Ovary (tissue), 9 donors: Measurements from ENCODE around the gene MT1X. TPM values are rescaled to one million over a fixed set of nuclear protein-coding genes. Genes with fewer than 3 reads are reported as not detected.

Experiments used
- DNase-seq, 5 donors: peaks; one replicate each; pipeline ENCODE4 v3.0.0-alpha.2; 2019 to 2020
- H3K27ac ChIP-seq, 2 donors: fragments of 200-600 bp; one replicate each; pipeline versions ENCODE4 v1.5.1 to v1.8.0; 2019 to 2022
- H3K27me3 ChIP-seq: fragments of 200-600 bp; one replicate; pipeline ENCODE4 v1.8.0; 2022
- H3K36me3 ChIP-seq: fragments of 200-600 bp; sonication (generic); one replicate; pipeline ENCODE4 v1.5.1; 2019
- H3K4me1 ChIP-seq: one replicate; pipeline ENCODE4 v1.8.1; 2013; ENCODE audit warnings: mild to moderate bottlenecking, moderate library complexity; ENCODE audit not compliant: insufficient read depth
- H3K4me3 ChIP-seq: fragments of 200-600 bp; sonication (generic); one replicate; pipeline ENCODE4 v1.5.1; 2017
- H3K9me3 ChIP-seq, 2 donors: fragments of 200-600 bp in 1 of 2; sonication (generic) in 1 of 2; one replicate each; pipeline versions ENCODE4 v1.5.1 to v1.8.1; 2013 to 2019; ENCODE audit warnings: mild to moderate bottlenecking in 1 of 2, moderate library complexity in 1 of 2
- EP300 ChIP-seq: sonication (generic); formaldehyde crosslinking; IDR thresholded peaks from one replicate; pipeline ENCODE4 v1.6.1; 2017; ENCODE audit warnings: antibody characterized with exemption
- POLR2A ChIP-seq: fragments of 450-650 bp; IDR thresholded peaks from one replicate; pipeline ENCODE4 v1.6.1; 2017; ENCODE audit warnings: antibody characterized with exemption, mild to moderate bottlenecking, moderate library complexity
- WGBS, 3 donors: extraction: QIAGEN DNeasy Blood & Tissue Kit in 1 of 3; methylation state at CpG; one replicate each; pipeline versions ENCODE4 v1.1.5 to v1.1.7; 2013 to 2017; 5-methylcytosine and 5-hydroxymethylcytosine counted together
- intact Hi-C, 4 donors: fragments of 100-400 bp; cut with DNase I; formaldehyde crosslinking; loops; one replicate each; pipeline versions ENCODE4 v1.11.0 to v1.15.1; 2022 to 2023
- polyA plus RNA-seq, 2 donors: library from polyadenylated mRNA; stranded (reverse); fragments of 200-250 nt in 1 of 2; fragments of 350-450 nt in 1 of 2; fragmentation: Illumina TruSeq in 1 of 2; extraction: RNeasy Lipid Tissue Mini Kit (QIAGEN cat#74804) in 1 of 2; gene quantifications; one replicate each; pipeline ENCODE4 v1.2.3, GENCODE V29; 2013 to 2014
- total RNA-seq, 7 donors: library from RNA; depleted of rRNA in 2 of 7; stranded (reverse); fragments of >200 nt in 2 of 7; fragmentation: NEBNext Ultra II Directional in 3 of 7; extraction: Animal tissue kit (Norgen Biotek cat#: 25700) in 3 of 7; gene quantifications; one replicate each; pipeline versions ENCODE4 v1.1.0 to v1.2.4, GENCODE V29; 2016 to 2023
- TF ChIP-seq, protein P1 (sequence below), 3 donors: fragments of 450-650 bp in 2 of 3; fragments of 200-600 bp in 1 of 3; IDR thresholded peaks; one replicate each; pipeline versions ENCODE4 v1.5.1 to v1.8.0; 2016 to 2022; ENCODE audit warnings: antibody characterized with exemption in 3 of 3, mild to moderate bottlenecking in 1 of 3
- donor health status: DM: no; HTN: no; CAD: no; lungs with moderate emphysema.
- donor health status: DM: no; HTN: no; CAD: no.
- donor health status: Bipolar disorder and iron deficiency.
- donor health status: DM: yes; HTN: yes; CAD: no.
- donor health status: DM: no; HTN: no; CAD: no.
- donor health status: DM: yes; HTN: yes; CAD: no.

The MT1X gene
- total and polyA plus RNA-seq, 9 donors, result 10.0 to 1,106 (median 141) TPM

DNA sequence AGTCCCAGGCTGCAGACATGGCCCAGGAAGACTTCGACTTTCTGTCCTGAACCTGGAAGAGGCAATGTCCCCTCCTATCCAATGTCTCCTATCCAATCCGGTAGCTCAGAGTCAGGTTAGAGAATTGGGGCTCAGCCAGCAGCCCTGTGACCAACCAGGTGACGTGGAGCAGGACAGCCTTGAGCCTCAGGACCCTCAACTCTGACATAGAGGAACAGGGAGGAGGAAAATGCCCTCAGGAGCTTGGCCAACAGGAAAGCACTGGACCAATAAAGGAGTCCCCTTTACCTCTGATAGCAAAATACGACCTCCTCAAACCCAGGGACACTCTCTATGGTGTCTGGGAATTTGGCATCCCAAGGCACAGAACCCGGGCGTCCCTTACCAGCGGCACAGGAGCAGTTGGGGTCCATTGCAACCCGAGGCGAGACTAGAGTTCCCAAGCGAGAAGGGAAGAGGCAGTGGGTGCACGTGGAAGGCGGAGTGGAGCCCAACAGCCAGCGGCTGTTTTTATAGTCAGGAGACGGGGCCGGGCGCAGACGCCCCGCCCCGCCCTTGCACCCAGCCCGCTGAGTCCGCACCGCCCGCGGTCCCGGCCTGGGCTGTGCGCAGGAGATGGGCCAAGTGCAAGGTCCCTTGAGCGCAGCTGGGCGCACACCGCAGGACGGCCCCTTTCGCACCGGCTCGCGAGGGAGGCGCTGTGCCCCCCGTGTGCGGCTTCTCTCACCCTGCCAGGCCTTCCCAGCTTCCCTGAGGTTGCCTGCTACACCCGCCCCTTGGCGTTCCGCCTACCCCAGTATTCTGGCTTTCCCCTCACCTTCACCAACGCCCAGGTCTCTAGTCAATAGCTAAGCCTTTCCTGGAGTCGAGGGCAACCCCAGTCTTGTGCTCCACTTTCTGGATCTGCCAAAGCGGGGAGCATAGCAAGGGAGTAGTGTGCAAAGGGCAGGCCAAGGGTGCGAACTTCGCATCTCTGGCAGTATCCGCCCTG is 14.4 kb upstream of the MT1X start, which contains the start of gene MT1G:
Gene MT1G (minus strand): TSS at position 485 of the 991 bp plus-strand sequence. CDS start 72 bp downstream, at position 413.
- TF ChIP-seq, protein P1, sequence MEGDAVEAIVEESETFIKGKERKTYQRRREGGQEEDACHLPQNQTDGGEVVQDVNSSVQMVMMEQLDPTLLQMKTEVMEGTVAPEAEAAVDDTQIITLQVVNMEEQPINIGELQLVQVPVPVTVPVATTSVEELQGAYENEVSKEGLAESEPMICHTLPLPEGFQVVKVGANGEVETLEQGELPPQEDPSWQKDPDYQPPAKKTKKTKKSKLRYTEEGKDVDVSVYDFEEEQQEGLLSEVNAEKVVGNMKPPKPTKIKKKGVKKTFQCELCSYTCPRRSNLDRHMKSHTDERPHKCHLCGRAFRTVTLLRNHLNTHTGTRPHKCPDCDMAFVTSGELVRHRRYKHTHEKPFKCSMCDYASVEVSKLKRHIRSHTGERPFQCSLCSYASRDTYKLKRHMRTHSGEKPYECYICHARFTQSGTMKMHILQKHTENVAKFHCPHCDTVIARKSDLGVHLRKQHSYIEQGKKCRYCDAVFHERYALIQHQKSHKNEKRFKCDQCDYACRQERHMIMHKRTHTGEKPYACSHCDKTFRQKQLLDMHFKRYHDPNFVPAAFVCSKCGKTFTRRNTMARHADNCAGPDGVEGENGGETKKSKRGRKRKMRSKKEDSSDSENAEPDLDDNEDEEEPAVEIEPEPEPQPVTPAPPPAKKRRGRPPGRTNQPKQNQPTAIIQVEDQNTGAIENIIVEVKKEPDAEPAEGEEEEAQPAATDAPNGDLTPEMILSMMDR (IDR thresholded peaks at IDR 0.05), result no peak
- intact Hi-C loops, result no loop called here
- Histone ChIP-seq H3K36me3 (no peaks in the 10 kb centered on the region), H3K27ac (no peak within 1 kb of the TSS), H3K27me3 (no peaks in the 10 kb centered on the region), H3K4me3 (no peak within 1 kb of the TSS), H3K4me1 (no peaks in the 10 kb centered on the region), H3K9me3 (no peaks in the 10 kb centered on the region)
- peak in 1 of 5 donors; percentile 64 for DNase-seq
- 8 to 10% (median 10%) methylated on average over 44 to 46 of the region's 46 CpGs for WGBS, 3 donors

DNA sequence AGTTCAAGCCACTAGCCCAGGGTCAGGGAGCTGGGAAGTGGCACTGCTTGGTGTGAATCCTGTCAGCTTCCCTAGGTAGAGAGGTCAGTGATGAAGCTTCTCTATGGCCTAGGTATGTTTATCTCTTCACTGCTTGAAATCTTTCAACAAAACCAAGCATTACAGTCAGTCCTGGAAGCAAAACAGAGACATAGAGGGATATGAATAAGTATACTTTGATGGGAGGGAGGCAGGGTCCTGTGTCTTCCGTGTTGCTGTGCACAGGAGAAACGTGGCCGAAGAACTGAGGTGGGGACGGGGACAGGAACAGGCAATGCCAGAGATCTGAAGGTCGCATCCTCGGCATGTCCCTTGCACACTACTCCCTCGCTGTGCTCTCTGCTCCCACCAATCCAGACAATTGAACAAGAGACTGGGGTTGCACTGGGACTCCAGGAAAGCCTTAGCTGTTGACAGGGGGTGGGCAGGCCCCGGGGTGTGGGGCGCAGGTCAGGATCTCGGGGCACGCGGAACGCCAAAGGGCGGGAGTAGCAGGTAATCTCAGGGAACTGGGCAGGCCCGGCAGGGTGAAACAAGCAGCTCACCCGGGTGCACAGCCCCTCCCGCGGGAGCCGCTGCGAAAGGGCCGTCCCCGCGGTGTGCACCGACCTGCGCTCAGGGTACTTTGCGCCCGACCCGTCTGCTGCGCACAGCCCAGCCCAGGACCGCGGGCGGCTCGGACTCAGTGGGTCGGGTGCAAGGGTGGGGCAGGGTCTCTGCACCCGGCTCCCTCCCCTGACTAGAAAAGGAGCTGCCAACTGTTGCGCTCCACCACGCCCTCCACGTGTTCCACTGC is 13.0 kb upstream of the MT1X start, which contains the start of gene MT1H:
Gene MT1H (plus strand): TSS at position 810 of the 835 bp plus-strand sequence. CDS start 71 bp downstream, outside the sequence.
- no peak for TF ChIP-seq POLR2A
- TF ChIP-seq, protein P1 (IDR thresholded peaks at IDR 0.05), result no peak
- TF ChIP-seq EP300, result no peak
- H3K27me3 ChIP-seq, result no peaks in the 10 kb centered on the region
- intact Hi-C loops, result no loop called here
- DNase-seq, result no peak
- no peaks in the 10 kb centered on the region for H3K4me1 ChIP-seq
- no peaks in the 10 kb centered on the region for H3K36me3 ChIP-seq
- H3K27ac ChIP-seq, result no peak within 1 kb of the TSS
- WGBS, 3 donors, result 8 to 15% (median 14%) methylated on average over 32 to 38 of the region's 38 CpGs
- no peak within 1 kb of the TSS for H3K4me3 ChIP-seq
- no peaks in the 10 kb centered on the region for H3K9me3 ChIP-seq

DNA sequence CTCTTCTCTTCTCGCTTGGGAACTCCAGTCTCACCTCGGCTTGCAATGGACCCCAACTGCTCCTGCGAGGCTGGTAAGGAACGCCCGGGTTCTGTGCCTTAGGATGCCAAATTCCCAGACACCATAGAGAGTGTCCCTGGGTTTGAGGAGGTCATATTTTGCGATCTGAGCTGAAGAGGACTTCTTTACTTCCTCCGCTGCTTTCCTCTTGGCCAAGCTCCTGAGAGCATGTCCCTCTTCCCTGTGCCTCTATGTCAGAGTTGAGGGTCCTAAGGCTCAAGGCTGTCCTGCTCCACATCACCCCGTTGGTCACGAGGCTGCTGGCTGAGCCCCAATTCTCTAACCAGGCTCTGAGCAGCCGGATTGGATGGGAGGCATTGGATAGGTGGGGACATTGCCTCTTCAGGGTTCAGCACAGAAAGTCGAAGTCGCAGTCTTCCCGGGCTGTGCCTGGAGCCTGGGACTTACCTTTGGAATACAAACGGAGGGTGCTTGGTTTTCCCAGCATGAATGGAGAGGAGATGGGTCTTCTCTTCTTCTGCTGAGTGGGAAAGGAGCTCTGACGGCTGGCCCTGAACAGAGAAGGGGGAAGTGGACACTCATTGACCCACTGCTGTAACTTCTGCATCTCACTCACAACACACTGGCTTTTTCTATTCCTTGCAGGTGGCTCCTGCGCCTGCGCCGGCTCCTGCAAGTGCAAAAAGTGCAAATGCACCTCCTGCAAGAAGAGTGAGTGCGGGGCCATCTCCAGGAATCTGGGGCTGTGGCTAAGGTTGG is 12.2 kb upstream of the MT1X start:
- DNase-seq, result no peak

More for the DNA sequence above, 12.2 kb upstream of the MT1X start:
- H3K9me3 ChIP-seq, result no peaks in the 10 kb centered on the region
- H3K27me3 ChIP-seq, result no peaks in the 10 kb centered on the region
- H3K36me3 ChIP-seq, result no peaks in the 10 kb centered on the region
- H3K4me3 ChIP-seq, result no peak overlapping the region
- TF ChIP-seq, protein P1 (IDR thresholded peaks at IDR 0.05), result no peak
- TF ChIP-seq POLR2A, result no peak
- no peak for TF ChIP-seq EP300
- H3K27ac ChIP-seq, result no peak overlapping the region
- intact Hi-C loops, result loop anchor here in 1 of 4 donors (10.0 kb wide), 1 partner anchor 45 kb away; the partner anchor contains the start of gene MT1E
- no peaks in the 10 kb centered on the region for H3K4me1 ChIP-seq
- 9 to 21% (median 16%) methylated on average over 19 of the region's 19 CpGs for WGBS, 3 donors
